HEK293 (cell line): Measurements from ENCODE around the gene TSTD2.

Experiments
- CTCF ChIA-PET: fragments of 350-600 bp; formaldehyde crosslinking; extraction: SDS; loops from one replicate; lab custom pipeline; 2021; ENCODE audit warnings: antibody characterized with exemption; lab: Yijun Ruan, JAX
- POLR2A ChIA-PET: fragments of 300-600 bp; formaldehyde crosslinking; extraction: SDS; loops from one replicate; lab custom pipeline; 2020; ENCODE audit warnings: antibody characterized with exemption, inconsistent platforms; lab: Yijun Ruan, JAX
- H3K27ac ChIP-seq: fragments of 200-500 bp; sonication (Bioruptor generic); 2 replicates; pipeline ENCODE4 v1.5.1; 2014; ENCODE audit warnings: low read depth, low read length, control low read depth, inconsistent platforms; ENCODE audit errors: extremely low read depth
- H3K36me3 ChIP-seq, 2 experiments: fragments of 200-500 bp in 1 of 2; sonication (Bioruptor generic) in 1 of 2; 1 replicate in 1 of 2; 2 replicates in 1 of 2; pipeline ENCODE4 v1.5.1; 2014 to 2017; ENCODE audit warnings: inconsistent platforms in 2 of 2, low read length in 2 of 2; ENCODE audit not compliant: control insufficient read depth in 2 of 2, insufficient read depth in 1 of 2
- H3K4me1 ChIP-seq: fragments of 200-500 bp; sonication (Bioruptor generic); 2 replicates; pipeline ENCODE4 v1.5.1; 2014; ENCODE audit warnings: mild to moderate bottlenecking, low read length, inconsistent platforms; ENCODE audit not compliant: control insufficient read depth, insufficient read depth
- H3K4me3 ChIP-seq: 2 replicates; pipeline ENCODE4 v1.5.1; 2011; ENCODE audit warnings: low read depth, mild to moderate bottlenecking, control low read depth, low read length, moderate library complexity
- H3K9me3 ChIP-seq: fragments of 200-500 bp; sonication (Bioruptor generic); 2 replicates; pipeline ENCODE4 v1.5.1; 2014; ENCODE audit warnings: low read depth, low read length, inconsistent platforms; ENCODE audit not compliant: control insufficient read depth, insufficient read depth
- SCRT2 ChIP-seq: fragments of 450-650 bp; formaldehyde crosslinking; IDR thresholded peaks from 2 replicates; pipeline ENCODE4 v1.5.1; 2016; ENCODE audit warnings: missing biosample characterization, missing genetic modification characterization
- TRIM28 ChIP-seq: IDR thresholded peaks from 2 replicates; pipeline ENCODE4 v1.6.1; 2011; ENCODE audit warnings: low read length, control low read depth, borderline replicate concordance
- WT1 ChIP-seq: fragments of 450-650 bp; formaldehyde crosslinking; IDR thresholded peaks from 2 replicates; pipeline ENCODE4 v1.5.1; 2016; ENCODE audit warnings: missing biosample characterization, missing genetic modification characterization
- YY2 ChIP-seq: fragments of 450-650 bp; formaldehyde crosslinking; IDR thresholded peaks from 2 replicates; pipeline ENCODE4 v1.5.1; 2016; ENCODE audit warnings: missing biosample characterization, missing genetic modification characterization
- ZNF10 ChIP-seq: fragments of 450-650 bp; formaldehyde crosslinking; IDR thresholded peaks from 2 replicates; pipeline ENCODE4 v1.5.1; 2017; ENCODE audit warnings: missing biosample characterization, missing genetic modification characterization
- ZNF404 ChIP-seq: fragments of 450-650 bp; formaldehyde crosslinking; IDR thresholded peaks from 2 replicates; pipeline ENCODE4 v1.5.1; 2017; ENCODE audit warnings: missing biosample characterization, missing genetic modification characterization
- ZNF426 ChIP-seq: fragments of 450-650 bp; formaldehyde crosslinking; IDR thresholded peaks from 2 replicates; pipeline ENCODE4 v1.5.1; 2017; ENCODE audit warnings: missing biosample characterization, missing genetic modification characterization, mild to moderate bottlenecking, inconsistent platforms, moderate library complexity
- ZNF48 ChIP-seq: fragments of 450-650 bp; formaldehyde crosslinking; IDR thresholded peaks from 2 replicates; pipeline ENCODE4 v1.5.1; 2016; ENCODE audit warnings: missing biosample characterization, missing genetic modification characterization
- ZNF600 ChIP-seq: fragments of 450-650 bp; formaldehyde crosslinking; IDR thresholded peaks from 2 replicates; pipeline ENCODE4 v1.5.1; 2016; ENCODE audit warnings: missing biosample characterization, missing genetic modification characterization
- ZNF777 ChIP-seq: fragments of 450-650 bp; formaldehyde crosslinking; IDR thresholded peaks from 2 replicates; pipeline ENCODE4 v1.5.1; 2017; ENCODE audit warnings: missing biosample characterization, missing genetic modification characterization, borderline replicate concordance
- TF ChIP-seq, protein P1 (sequence below): fragments of 450-650 bp; formaldehyde crosslinking; IDR thresholded peaks from 2 replicates; pipeline ENCODE4 v1.5.1; 2016; ENCODE audit warnings: missing biosample characterization, missing genetic modification characterization
- TF ChIP-seq, protein P2 (sequence below): fragments of 450-650 bp; formaldehyde crosslinking; IDR thresholded peaks from 2 replicates; pipeline ENCODE4 v1.5.1; 2016; ENCODE audit warnings: missing biosample characterization, missing genetic modification characterization, borderline replicate concordance
- TF ChIP-seq, protein P3 (sequence below): fragments of 450-650 bp; IDR thresholded peaks from 2 replicates; pipeline ENCODE4 v1.5.1; 2018; ENCODE audit warnings: missing biosample characterization, mild to moderate bottlenecking, missing genetic modification characterization
- TF ChIP-seq, protein P4 (sequence below): fragments of 450-650 bp; formaldehyde crosslinking; IDR thresholded peaks from 2 replicates; pipeline ENCODE4 v1.5.1; 2016; ENCODE audit warnings: missing biosample characterization, missing genetic modification characterization
- TF ChIP-seq, protein P5 (sequence below): fragments of 450-650 bp; formaldehyde crosslinking; IDR thresholded peaks from 2 replicates; pipeline ENCODE4 v1.5.1; 2016; ENCODE audit warnings: missing biosample characterization, missing genetic modification characterization

TSTD2 gene

DNA sequence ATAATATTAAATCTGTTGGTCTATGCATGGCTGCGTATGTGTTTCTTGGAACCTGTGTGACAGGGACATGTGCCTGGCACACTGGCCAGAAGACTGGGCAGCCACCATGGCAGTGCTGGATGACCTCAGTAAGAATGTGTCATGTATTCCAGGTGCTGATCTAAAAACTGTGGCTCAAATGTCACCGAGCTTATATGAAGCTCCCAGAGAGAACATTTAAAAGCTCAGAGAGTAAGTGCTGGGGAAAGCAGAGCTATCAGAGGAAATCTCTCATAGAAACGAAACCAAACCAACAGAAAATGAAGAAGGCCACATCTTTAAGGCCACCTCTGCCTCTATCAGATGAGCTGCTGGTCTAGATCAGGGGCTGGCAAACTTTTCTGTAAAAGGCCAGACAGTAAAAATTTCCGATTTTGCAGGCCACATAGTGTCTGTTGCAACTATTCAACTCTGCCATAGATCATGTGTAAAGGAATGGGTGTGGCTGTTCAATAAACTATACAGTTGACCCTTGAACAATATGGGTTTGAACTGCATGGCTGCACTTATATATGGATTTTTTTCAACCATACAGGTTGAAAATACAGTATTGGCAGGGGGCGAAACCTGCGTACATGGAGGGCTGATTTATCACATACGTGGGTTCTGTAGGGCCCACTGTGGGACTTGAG is 31.8 kb downstream of the TSTD2 start:
- Histone ChIP-seq H3K4me1 (no peaks in the 10 kb centered on the region), H3K4me3 (no peak overlapping the region), H3K36me3 (peaks cover 4 to 74% of the 10 kb centered on the region in 2 experiments; a peak in 2 of 3 replicates), H3K9me3 (no peaks in the 10 kb centered on the region), H3K27ac (no peak overlapping the region)
- CTCF ChIA-PET = interaction anchor here (0.6 to 1.5 kb wide), 4 partner anchors 13 to 133 kb away, joined by 3 to 13 read pairs (median 4); no protein-coding TSS in a partner anchor
- POLR2A ChIA-PET = no interaction called here
- TF ChIP-seq, protein P1, sequence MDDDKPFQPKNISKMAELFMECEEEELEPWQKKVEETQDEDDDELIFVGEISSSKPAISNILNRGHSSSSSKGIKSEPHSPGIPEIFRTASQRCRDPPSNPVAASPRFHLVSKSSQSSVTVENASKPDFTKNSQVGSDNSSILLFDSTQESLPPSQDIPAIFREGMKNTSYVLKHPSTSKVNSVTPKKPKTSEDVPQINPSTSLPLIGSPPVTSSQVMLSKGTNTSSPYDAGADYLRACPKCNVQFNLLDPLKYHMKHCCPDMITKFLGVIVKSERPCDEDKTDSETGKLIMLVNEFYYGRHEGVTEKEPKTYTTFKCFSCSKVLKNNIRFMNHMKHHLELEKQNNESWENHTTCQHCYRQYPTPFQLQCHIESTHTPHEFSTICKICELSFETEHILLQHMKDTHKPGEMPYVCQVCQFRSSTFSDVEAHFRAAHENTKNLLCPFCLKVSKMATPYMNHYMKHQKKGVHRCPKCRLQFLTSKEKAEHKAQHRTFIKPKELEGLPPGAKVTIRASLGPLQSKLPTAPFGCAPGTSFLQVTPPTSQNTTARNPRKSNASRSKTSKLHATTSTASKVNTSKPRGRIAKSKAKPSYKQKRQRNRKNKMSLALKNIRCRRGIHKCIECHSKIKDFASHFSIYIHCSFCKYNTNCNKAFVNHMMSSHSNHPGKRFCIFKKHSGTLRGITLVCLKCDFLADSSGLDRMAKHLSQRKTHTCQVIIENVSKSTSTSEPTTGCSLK (tag by site-specific recombination) = no peak
- TF ChIP-seq TRIM28 (no peak), WT1 (tag by site-specific recombination) (no peak), SCRT2 (tag by site-specific recombination) (no peak), ZNF404 (no peak), ZNF426 (tag by site-specific recombination) (no peak), ZNF48 (tag by site-specific recombination) (no peak), YY2 (tag by site-specific recombination) (no peak), ZNF777 (tag by site-specific recombination) (no peak), ZNF600 (tag by site-specific recombination) (no peak), ZNF10 (no peak)
- TF ChIP-seq, protein P2, sequence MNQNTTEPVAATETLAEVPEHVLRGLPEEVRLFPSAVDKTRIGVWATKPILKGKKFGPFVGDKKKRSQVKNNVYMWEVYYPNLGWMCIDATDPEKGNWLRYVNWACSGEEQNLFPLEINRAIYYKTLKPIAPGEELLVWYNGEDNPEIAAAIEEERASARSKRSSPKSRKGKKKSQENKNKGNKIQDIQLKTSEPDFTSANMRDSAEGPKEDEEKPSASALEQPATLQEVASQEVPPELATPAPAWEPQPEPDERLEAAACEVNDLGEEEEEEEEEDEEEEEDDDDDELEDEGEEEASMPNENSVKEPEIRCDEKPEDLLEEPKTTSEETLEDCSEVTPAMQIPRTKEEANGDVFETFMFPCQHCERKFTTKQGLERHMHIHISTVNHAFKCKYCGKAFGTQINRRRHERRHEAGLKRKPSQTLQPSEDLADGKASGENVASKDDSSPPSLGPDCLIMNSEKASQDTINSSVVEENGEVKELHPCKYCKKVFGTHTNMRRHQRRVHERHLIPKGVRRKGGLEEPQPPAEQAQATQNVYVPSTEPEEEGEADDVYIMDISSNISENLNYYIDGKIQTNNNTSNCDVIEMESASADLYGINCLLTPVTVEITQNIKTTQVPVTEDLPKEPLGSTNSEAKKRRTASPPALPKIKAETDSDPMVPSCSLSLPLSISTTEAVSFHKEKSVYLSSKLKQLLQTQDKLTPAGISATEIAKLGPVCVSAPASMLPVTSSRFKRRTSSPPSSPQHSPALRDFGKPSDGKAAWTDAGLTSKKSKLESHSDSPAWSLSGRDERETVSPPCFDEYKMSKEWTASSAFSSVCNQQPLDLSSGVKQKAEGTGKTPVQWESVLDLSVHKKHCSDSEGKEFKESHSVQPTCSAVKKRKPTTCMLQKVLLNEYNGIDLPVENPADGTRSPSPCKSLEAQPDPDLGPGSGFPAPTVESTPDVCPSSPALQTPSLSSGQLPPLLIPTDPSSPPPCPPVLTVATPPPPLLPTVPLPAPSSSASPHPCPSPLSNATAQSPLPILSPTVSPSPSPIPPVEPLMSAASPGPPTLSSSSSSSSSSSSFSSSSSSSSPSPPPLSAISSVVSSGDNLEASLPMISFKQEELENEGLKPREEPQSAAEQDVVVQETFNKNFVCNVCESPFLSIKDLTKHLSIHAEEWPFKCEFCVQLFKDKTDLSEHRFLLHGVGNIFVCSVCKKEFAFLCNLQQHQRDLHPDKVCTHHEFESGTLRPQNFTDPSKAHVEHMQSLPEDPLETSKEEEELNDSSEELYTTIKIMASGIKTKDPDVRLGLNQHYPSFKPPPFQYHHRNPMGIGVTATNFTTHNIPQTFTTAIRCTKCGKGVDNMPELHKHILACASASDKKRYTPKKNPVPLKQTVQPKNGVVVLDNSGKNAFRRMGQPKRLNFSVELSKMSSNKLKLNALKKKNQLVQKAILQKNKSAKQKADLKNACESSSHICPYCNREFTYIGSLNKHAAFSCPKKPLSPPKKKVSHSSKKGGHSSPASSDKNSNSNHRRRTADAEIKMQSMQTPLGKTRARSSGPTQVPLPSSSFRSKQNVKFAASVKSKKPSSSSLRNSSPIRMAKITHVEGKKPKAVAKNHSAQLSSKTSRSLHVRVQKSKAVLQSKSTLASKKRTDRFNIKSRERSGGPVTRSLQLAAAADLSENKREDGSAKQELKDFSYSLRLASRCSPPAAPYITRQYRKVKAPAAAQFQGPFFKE (tag by site-specific recombination) = no peak
- TF ChIP-seq, protein P3, sequence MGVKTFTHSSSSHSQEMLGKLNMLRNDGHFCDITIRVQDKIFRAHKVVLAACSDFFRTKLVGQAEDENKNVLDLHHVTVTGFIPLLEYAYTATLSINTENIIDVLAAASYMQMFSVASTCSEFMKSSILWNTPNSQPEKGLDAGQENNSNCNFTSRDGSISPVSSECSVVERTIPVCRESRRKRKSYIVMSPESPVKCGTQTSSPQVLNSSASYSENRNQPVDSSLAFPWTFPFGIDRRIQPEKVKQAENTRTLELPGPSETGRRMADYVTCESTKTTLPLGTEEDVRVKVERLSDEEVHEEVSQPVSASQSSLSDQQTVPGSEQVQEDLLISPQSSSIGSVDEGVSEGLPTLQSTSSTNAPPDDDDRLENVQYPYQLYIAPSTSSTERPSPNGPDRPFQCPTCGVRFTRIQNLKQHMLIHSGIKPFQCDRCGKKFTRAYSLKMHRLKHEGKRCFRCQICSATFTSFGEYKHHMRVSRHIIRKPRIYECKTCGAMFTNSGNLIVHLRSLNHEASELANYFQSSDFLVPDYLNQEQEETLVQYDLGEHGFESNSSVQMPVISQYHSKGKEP (tag by site-specific recombination) = no peak
- TF ChIP-seq, protein P4, sequence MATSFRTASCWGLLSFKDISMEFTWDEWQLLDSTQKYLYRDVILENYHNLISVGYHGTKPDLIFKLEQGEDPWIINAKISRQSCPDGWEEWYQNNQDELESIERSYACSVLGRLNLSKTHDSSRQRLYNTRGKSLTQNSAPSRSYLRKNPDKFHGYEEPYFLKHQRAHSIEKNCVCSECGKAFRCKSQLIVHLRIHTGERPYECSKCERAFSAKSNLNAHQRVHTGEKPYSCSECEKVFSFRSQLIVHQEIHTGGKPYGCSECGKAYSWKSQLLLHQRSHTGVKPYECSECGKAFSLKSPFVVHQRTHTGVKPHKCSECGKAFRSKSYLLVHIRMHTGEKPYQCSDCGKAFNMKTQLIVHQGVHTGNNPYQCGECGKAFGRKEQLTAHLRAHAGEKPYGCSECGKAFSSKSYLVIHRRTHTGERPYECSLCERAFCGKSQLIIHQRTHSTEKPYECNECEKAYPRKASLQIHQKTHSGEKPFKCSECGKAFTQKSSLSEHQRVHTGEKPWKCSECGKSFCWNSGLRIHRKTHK (tag by site-specific recombination) = no peak
- TF ChIP-seq, protein P5, sequence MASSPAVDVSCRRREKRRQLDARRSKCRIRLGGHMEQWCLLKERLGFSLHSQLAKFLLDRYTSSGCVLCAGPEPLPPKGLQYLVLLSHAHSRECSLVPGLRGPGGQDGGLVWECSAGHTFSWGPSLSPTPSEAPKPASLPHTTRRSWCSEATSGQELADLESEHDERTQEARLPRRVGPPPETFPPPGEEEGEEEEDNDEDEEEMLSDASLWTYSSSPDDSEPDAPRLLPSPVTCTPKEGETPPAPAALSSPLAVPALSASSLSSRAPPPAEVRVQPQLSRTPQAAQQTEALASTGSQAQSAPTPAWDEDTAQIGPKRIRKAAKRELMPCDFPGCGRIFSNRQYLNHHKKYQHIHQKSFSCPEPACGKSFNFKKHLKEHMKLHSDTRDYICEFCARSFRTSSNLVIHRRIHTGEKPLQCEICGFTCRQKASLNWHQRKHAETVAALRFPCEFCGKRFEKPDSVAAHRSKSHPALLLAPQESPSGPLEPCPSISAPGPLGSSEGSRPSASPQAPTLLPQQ (tag by site-specific recombination) = no peak
